Measurements from ENCODE around the gene NUDT19. TPM values are rescaled to one million over a fixed set of nuclear protein-coding genes. Genes with fewer than 3 reads are reported as not detected.

NUDT19 gene
- total and polyA plus RNA-seq, 9 of the 15 experiments (the other 6 are each of a cell fraction or from before 2014, with no cell fraction given) = 9.6 to 38.6 (median 14.4) TPM

DNA sequence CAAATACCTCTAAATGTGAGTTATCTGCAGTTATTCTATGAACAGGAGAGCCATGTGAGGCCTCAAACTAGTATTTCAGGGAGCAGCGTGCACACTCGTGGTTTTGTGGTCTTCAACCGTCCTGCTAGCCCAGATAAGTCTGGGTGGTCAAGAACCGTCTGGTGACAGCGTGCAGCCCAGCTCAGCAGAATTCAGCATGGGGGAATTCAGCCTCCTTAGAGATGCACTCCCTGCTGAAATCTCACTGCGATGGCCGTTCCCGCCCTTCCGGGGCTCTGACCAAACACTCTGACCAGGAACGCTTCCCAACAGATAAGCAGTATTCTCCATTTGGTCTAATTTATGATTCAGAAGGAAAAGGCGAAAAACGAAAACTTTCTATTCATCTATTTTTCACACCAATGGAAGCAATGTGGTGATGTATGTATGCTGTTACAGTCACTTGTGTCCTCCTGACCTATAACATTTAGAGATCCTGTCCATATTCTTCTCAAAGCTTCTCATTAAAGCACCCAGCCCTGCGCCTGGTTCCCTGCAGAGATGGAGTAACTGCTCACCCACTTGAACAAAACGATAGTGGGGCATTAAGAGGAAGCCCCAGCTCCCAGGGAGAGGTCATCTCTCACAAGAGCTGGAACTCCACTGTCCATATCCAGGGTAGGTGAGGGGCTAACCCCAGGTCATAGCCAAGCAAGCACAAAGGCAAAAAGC is 19.6 kb upstream of the NUDT19 start (continued):
- TF ChIP-seq ZNF407 (IDR thresholded peaks at IDR 0.05; ENCODE audit: low read depth) (no peak), ZNF311 (CRISPR knock-in tag; IDR thresholded peaks at IDR 0.05) (no peak), TRIM24 (IDR thresholded peaks at IDR 0.05) (peak; percentile 6 to 45; a peak in 2 of 4 replicates), ZNF121 (CRISPR knock-in tag; conservative IDR thresholded peaks at IDR 0.05) (peak; percentile 56; the same call in 1 of the 2 replicates), THRA (IDR thresholded peaks at IDR 0.05) (no peak), ZNF408 (CRISPR knock-in tag; IDR thresholded peaks at IDR 0.05; ENCODE audit: low read depth) (no peak), MAX (CRISPR knock-in tag; IDR thresholded peaks at IDR 0.05) (peak; percentile 95), NCOA1 (IDR thresholded peaks at IDR 0.05; ENCODE audit: low read depth) (peak; percentile 73), SOX6 (IDR thresholded peaks at IDR 0.05) (peak; percentile 81), VEZF1 (CRISPR knock-in tag; IDR thresholded peaks at IDR 0.05) (peak; percentile 42), HMGN3 (IDR thresholded peaks at IDR 0.05; ENCODE audit: borderline replicate concordance, extremely low read depth, insufficient read length, low read depth, low read length) (peak; percentile 75), MTF1 (CRISPR knock-in tag; IDR thresholded peaks at IDR 0.05; ENCODE audit: borderline replicate concordance) (no peak), DPF2 (IDR thresholded peaks at IDR 0.05) (peak; percentile 88), NR2C1 (IDR thresholded peaks at IDR 0.05) (peak; percentile 15; the same call in 1 of the 2 replicates), NR2C1 (tag; IDR thresholded peaks at IDR 0.05) (0 out of 2 replicates have a peak, but pooled peaks have one; percentile 50)
- TF ChIP-seq, protein P1, sequence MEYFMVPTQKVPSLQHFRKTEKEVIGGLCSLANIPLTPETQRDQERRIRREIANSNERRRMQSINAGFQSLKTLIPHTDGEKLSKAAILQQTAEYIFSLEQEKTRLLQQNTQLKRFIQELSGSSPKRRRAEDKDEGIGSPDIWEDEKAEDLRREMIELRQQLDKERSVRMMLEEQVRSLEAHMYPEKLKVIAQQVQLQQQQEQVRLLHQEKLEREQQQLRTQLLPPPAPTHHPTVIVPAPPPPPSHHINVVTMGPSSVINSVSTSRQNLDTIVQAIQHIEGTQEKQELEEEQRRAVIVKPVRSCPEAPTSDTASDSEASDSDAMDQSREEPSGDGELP (CRISPR knock-in tag; IDR thresholded peaks at IDR 0.05; ENCODE audit: borderline replicate concordance) = peak; percentile 85

Measured in K562 (cell line).